Esophagus muscularis mucosa (tissue), 4 donors: Measurements from ENCODE around the gene PRRC2B. TPM values are rescaled to one million over a fixed set of nuclear protein-coding genes. Genes with fewer than 3 reads are reported as not detected.

Source experiments
- DNase-seq: peaks from one replicate; pipeline ENCODE4 v3.0.0-alpha.2; 2017; ENCODE audit errors: extremely low spot score
- H3K27ac ChIP-seq, 4 donors: fragments of 200-600 bp; sonication (generic); replicated peaks in 1 of 4; 1 replicate in 3 of 4; 2 replicates in 1 of 4; pipeline ENCODE4 v1.5.1; 2016 to 2019; ENCODE audit warnings: mild to moderate bottlenecking in 1 of 4
- H3K27me3 ChIP-seq, 4 donors: fragments of 200-600 bp; sonication (generic); one replicate each; pipeline versions ENCODE4 v1.5.1 to v1.6.0; 2016 to 2019
- H3K36me3 ChIP-seq, 4 donors: fragments of 200-600 bp; sonication (generic); one replicate each; pipeline ENCODE4 v1.5.1; 2016 to 2019
- H3K4me1 ChIP-seq, 4 donors: fragments of 200-600 bp; sonication (generic); one replicate each; pipeline ENCODE4 v1.5.1; 2016 to 2019
- H3K4me3 ChIP-seq, 4 donors: fragments of 200-600 bp; sonication (generic); 1 replicate in 2 of 4; 2 replicates in 2 of 4; pipeline ENCODE4 v1.5.1; 2016 to 2019; ENCODE audit warnings: mild to moderate bottlenecking in 4 of 4, moderate library complexity in 1 of 4
- H3K9me3 ChIP-seq, 4 donors: fragments of 200-600 bp; sonication (generic); 1 replicate in 3 of 4; 2 replicates in 1 of 4; pipeline ENCODE4 v1.5.1; 2016 to 2019
- EP300 ChIP-seq: sonication (generic); formaldehyde crosslinking; IDR thresholded peaks from one replicate; pipeline ENCODE4 v1.6.1; 2017; ENCODE audit warnings: antibody characterized with exemption
- POLR2A ChIP-seq: fragments of 450-650 bp; IDR thresholded peaks from one replicate; pipeline ENCODE4 v1.6.1; 2017; ENCODE audit warnings: antibody characterized with exemption, moderate library complexity, mild to moderate bottlenecking, low read depth
- POLR2AphosphoS5 ChIP-seq, 2 donors: sonication (generic); formaldehyde crosslinking; IDR thresholded peaks; one replicate each; pipeline ENCODE4 v1.6.1; 2017; ENCODE audit warnings: antibody characterized with exemption in 2 of 2
- WGBS: methylation state at CpG from one replicate; pipeline ENCODE4 v1.1.5; 2018; 5-methylcytosine and 5-hydroxymethylcytosine counted together
- intact Hi-C: fragments of 100-400 bp; cut with DNase I; formaldehyde crosslinking; loops from one replicate; pipeline ENCODE4 v1.15.1; 2023
- total RNA-seq, 4 donors: library from RNA; depleted of rRNA; stranded (reverse); fragments of >200 nt; gene quantifications; one replicate each; pipeline versions ENCODE4 v1.1.0 to v1.2.1, GENCODE V29; 2016
- TF ChIP-seq, protein P1 (sequence below), 3 experiments: fragments of 200-600 bp in 2 of 3; fragments of 450-650 bp in 1 of 3; sonication (generic) in 2 of 3; IDR thresholded peaks; one replicate each; pipeline ENCODE4 v1.5.1; 2017 to 2019; ENCODE audit warnings: antibody characterized with exemption in 3 of 3, mild to moderate bottlenecking in 2 of 3, moderate library complexity in 1 of 3

Gene PRRC2B
- total RNA-seq, 4 donors from 2014 or later = 109 to 226 (median 148) TPM

DNA sequence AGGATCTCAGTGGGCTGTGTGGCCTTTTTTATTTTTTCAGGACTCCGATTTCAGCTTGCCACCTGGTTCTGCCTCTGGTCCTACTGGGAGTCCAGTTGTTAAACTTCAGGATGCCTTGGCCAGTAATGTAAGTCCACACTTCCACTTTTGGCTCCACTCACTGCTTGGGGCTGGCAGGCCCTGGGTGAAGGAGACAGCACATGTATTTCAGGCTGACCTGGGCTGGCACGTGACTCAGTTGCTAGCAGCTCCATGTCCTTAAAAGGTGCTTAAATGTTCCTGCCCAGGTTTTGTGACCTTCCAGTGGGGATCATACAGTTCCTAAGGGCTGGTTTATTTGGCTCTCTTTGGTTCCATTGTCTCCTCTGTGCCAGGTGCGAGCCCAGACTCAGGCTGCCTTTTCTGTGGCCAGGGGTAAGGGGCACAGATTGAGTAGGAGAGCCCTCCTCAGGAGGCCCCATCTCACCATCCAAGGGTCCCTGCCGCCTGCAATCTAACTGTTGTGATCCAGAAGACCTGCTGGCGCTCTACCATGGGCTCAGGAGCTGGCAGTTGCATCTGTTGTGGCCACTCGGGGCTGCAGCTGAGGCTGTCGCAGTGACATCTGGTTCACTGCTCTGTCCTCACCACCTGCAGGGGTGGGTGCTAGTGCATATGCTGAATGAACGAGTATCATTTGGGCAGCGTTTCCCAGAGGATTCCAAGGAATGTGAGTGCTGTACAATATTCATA, 89.6 kb downstream of the PRRC2B start:
- H3K36me3 ChIP-seq = peaks cover 71 to 100% (median 98%) of the 10 kb centered on the region in 4 donors
- H3K4me3 ChIP-seq = peak overlapping the region in 1 of 4 donors; percentile 7
- H3K9me3 ChIP-seq = no peaks in the 10 kb centered on the region
- peaks cover 47 to 75% (median 68%) of the 10 kb centered on the region in 4 donors for H3K4me1 ChIP-seq
- TF ChIP-seq POLR2AphosphoS5 (IDR thresholded peaks at IDR 0.05) = peak; percentile 78 to 86
- TF ChIP-seq EP300 = peak; percentile 38
- TF ChIP-seq, protein P1, sequence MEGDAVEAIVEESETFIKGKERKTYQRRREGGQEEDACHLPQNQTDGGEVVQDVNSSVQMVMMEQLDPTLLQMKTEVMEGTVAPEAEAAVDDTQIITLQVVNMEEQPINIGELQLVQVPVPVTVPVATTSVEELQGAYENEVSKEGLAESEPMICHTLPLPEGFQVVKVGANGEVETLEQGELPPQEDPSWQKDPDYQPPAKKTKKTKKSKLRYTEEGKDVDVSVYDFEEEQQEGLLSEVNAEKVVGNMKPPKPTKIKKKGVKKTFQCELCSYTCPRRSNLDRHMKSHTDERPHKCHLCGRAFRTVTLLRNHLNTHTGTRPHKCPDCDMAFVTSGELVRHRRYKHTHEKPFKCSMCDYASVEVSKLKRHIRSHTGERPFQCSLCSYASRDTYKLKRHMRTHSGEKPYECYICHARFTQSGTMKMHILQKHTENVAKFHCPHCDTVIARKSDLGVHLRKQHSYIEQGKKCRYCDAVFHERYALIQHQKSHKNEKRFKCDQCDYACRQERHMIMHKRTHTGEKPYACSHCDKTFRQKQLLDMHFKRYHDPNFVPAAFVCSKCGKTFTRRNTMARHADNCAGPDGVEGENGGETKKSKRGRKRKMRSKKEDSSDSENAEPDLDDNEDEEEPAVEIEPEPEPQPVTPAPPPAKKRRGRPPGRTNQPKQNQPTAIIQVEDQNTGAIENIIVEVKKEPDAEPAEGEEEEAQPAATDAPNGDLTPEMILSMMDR (IDR thresholded peaks at IDR 0.05) = no peak
- no peak for TF ChIP-seq POLR2A
- no peaks in the 10 kb centered on the region for H3K27me3 ChIP-seq
- intact Hi-C loops = no loop called here
- DNase-seq = no peak
- WGBS = 38% methylated on average over 6 of the region's 9 CpGs
- H3K27ac ChIP-seq = peak overlapping the region; percentile 76 to 83 (median 80)

DNA sequence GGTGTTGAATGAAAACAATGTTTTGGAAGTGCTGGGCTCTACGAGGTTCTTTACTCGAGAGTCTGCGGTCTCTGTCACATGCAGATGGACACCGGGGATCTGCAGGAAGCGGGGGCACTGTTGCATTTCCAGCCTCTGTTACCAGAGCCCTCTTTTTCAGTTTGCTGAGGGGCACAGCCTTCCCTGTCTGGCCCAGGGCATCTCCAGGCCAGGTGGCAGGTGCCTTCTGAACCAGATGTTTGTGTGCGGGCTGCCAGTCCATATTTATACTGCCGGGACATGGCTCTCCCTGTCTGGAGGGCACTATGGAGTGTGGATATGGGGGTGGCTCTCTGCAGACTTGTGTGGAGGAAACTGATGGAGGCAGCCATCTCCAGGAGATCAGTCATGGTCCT, 90.2 kb downstream of the PRRC2B start:
- Histone ChIP-seq H3K9me3 (no peaks in the 10 kb centered on the region), H3K4me3 (peak overlapping the region in 1 of 4 donors; percentile 7), H3K27me3 (no peaks in the 10 kb centered on the region), H3K36me3 (peaks cover 73 to 100% (median 98%) of the 10 kb centered on the region in 4 donors), H3K27ac (peak overlapping the region; percentile 76 to 83 (median 80)), H3K4me1 (peaks cover 47 to 74% (median 67%) of the 10 kb centered on the region in 4 donors)
- no peak for DNase-seq
- TF ChIP-seq EP300 = no peak
- TF ChIP-seq, protein P1 (IDR thresholded peaks at IDR 0.05) = no peak
- no peak for TF ChIP-seq POLR2AphosphoS5 (IDR thresholded peaks at IDR 0.05)
- intact Hi-C loops = no loop called here
- 36% methylated on average over 6 of the region's 7 CpGs for WGBS

DNA sequence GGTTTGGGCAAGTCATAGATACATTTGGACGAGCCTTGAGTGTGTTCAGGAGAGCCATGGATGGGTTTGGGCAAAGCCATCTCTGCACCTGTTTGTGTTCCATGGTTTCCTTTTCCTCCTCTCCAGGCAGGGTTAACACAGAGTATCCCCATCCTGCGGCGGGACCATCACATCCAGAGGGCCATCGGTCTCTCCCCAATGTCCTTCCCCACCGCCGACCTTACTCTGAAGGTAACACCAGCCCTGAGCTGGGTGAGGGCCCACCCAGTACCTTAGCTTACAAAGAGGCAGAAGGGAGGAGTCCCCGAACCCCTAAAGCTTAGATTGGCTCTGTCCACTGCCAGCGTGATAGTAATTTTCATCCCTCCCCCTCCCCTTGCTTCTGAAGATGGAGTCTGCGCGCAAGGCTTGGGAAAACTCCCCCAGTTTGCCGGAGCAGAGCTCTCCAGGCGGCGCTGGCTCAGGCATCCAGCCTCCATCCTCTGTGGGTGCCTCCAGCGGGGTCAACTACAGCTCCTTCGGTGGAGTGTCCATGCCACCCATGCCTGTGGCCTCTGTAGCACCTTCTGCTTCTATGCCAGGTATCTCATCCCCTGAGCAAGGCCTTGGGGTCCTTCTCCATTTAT, 90.8 kb downstream of the PRRC2B start:
- WGBS = 92% methylated on average over 14 of the region's 15 CpGs
- Histone ChIP-seq H3K4me3 (no peak overlapping the region), H3K27me3 (no peaks in the 10 kb centered on the region), H3K9me3 (no peaks in the 10 kb centered on the region), H3K36me3 (peaks cover 71 to 100% (median 98%) of the 10 kb centered on the region in 4 donors), H3K27ac (peak overlapping the region; percentile 76 to 83 (median 80)), H3K4me1 (peaks cover 47 to 74% (median 67%) of the 10 kb centered on the region in 4 donors)
- DNase-seq = no peak
- TF ChIP-seq, protein P1 (IDR thresholded peaks at IDR 0.05) = no peak
- TF ChIP-seq POLR2AphosphoS5 (IDR thresholded peaks at IDR 0.05) (no peak), POLR2A (no peak), EP300 (no peak)
- intact Hi-C loops = no loop called here

DNA sequence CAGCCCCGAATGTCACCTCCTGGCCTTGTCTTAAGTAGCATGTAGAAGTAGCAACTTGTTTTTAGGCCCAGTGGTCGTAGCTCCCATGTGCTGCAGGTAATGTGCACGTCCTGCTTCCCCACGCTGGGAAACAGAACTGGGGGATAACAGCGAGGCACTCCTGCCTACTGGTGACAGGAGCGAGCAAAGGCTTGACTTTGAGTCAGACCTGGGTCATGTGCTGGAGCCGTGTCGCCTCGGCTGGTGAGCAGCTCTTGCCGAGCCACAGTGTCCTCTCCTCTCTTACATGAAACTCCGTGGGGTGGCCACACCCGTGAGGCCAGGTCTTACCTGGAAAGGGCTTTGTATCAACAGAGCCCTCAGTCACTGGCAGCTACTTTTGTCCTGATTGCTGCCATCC, 91.3 kb downstream of the PRRC2B start:
- no peaks in the 10 kb centered on the region for H3K9me3 ChIP-seq
- TF ChIP-seq, protein P1 (IDR thresholded peaks at IDR 0.05) = no peak
- TF ChIP-seq POLR2A (no peak), EP300 (no peak), POLR2AphosphoS5 (IDR thresholded peaks at IDR 0.05) (no peak)
- 89% methylated on average over 9 of the region's 12 CpGs for WGBS
- H3K27ac ChIP-seq = peak overlapping the region; percentile 76 to 83 (median 80)
- no peaks in the 10 kb centered on the region for H3K27me3 ChIP-seq
- H3K4me3 ChIP-seq = no peak overlapping the region
- H3K36me3 ChIP-seq = peaks cover 71 to 100% (median 98%) of the 10 kb centered on the region in 4 donors
- peaks cover 47 to 73% (median 67%) of the 10 kb centered on the region in 4 donors for H3K4me1 ChIP-seq
- no peak for DNase-seq
- intact Hi-C loops = no loop called here
